IPS DF 6.9 (cell line): ENCODE results near the gene TNFRSF25.
"Not testable (repeated sequence)": the region's sequence is repeated elsewhere in the genome, so short reads cannot be mapped to it uniquely, and the experiment has no call there.

Source experiments
- DNase-seq: peaks from one replicate; pipeline ENCODE4 v3.0.0-alpha.2; 2013; ENCODE audit warnings: low read depth, low spot score
- H3K27ac ChIP-seq: one replicate; pipeline ENCODE4 v1.5.1; 2013; ENCODE audit warnings: low read length, control low read depth
- H3K27me3 ChIP-seq: 2 replicates; pipeline ENCODE4 v1.6.1; 2013; ENCODE audit warnings: mild to moderate bottlenecking, low read length; ENCODE audit not compliant: control insufficient read depth, insufficient read depth
- H3K36me3 ChIP-seq: 2 replicates; pipeline ENCODE4 v1.6.1; 2013; ENCODE audit warnings: low read length; ENCODE audit not compliant: control insufficient read depth, insufficient read depth
- H3K4me1 ChIP-seq: 2 replicates; pipeline ENCODE4 v1.6.1; 2013; ENCODE audit warnings: low read length; ENCODE audit not compliant: control insufficient read depth, insufficient read depth
- H3K4me3 ChIP-seq: 2 replicates; pipeline ENCODE4 v1.5.1; 2013; ENCODE audit warnings: mild to moderate bottlenecking, low read length
- H3K9me3 ChIP-seq: 2 replicates; pipeline ENCODE4 v1.6.1; 2013; ENCODE audit warnings: low read length, inconsistent platforms; ENCODE audit not compliant: control insufficient read depth, insufficient read depth
- WGBS: extraction: QIAGEN DNeasy Blood & Tissue Kit; methylation state at CpG from one replicate; pipeline ENCODE4 v1.1.7; 2013; ENCODE audit warnings: mixed read lengths, missing lambda C conversion rate; ENCODE audit not compliant: insufficient read length, insufficient coverage; 5-methylcytosine and 5-hydroxymethylcytosine counted together

TNFRSF25 gene

GRCh38 chr1:6441586-6441985 is 24.4 kb downstream of the TNFRSF25 start:
- Histone ChIP-seq H3K27ac (no peak overlapping the region), H3K27me3 (peaks cover 4% of the 10 kb centered on the region; the same call in 1 of the 2 replicates), H3K4me1 (peaks cover 9% of the 10 kb centered on the region), H3K4me3 (no peak overlapping the region), H3K36me3 (no peaks in the 10 kb centered on the region), H3K9me3 (no peaks in the 10 kb centered on the region)
- no peak for DNase-seq
- no CpG with 5 or more reads among the region's 7 CpGs for WGBS

DNA sequence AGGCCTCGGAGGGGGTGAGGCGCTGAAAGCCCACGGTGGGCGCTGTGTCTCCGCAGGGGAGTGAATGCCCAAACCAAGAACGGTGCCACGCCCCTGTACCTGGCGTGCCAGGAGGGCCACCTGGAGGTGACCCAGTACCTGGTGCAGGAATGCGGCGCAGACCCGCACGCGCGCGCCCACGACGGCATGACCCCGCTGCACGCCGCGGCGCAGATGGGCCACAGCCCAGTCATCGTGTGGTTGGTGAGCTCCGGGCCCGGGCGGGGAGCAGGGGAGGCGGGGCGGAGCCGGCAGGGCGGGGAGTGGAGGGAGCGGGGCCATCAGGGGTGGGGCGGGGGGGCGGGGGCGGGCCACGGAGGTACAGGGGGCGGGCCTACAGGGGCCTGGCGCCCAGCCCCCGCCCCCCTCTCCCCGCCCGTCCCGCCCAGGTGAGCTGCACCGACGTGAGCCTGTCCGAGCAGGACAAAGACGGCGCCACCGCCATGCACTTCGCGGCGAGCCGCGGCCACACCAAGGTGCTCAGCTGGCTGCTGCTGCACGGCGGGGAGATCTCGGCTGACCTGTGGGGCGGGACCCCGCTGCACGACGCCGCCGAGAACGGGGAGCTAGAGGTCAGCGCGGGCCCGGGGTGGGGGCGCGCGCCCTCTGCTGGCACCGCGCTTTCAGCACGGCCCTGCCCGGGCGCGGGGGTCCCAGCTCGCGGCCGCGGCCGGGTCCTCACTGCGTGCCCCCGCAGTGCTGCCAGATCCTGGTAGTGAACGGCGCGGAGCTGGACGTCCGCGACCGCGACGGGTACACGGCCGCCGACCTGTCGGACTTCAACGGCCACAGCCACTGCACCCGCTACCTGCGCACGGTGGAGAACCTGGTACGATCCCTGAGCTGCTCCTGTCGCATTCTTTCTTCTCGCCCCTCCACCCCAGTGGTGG is 25.5 kb downstream of the TNFRSF25 start:
- Histone ChIP-seq H3K36me3 (no peaks in the 10 kb centered on the region), H3K9me3 (no peaks in the 10 kb centered on the region), H3K27me3 (peaks cover 4% of the 10 kb centered on the region; the same call in 1 of the 2 replicates), H3K4me3 (peak overlapping the region; percentile 46; the same call in 1 of the 2 replicates), H3K27ac (no peak overlapping the region), H3K4me1 (peaks cover 8% of the 10 kb centered on the region)
- no peak for DNase-seq
- no CpG with 5 or more reads among the region's 101 CpGs for WGBS

DNA sequence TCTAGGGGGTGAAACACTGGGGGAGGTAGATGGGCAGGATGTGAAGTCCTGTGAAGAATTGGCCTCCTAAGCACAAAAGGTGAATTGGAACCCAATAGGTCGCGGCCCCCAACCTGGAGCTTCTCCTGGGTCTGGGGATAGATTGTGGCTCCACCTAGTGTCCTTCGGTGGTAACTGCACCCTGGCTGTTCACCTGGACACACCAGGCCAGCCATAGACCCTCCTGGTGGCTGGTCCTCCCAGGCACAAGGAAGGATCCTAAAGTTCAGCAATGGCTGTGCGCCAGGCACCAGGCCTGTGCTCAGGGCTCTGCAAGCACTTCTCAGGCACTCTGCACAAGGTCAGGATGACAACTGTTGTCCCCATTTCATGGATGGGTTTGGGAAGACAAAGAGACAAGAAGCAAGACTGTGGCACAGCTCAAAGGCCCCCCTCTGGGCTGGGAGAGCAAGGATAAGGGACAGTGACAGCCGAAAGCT is 27.9 kb downstream of the TNFRSF25 start:
- peaks cover 7% of the 10 kb centered on the region for H3K4me1 ChIP-seq
- H3K36me3 ChIP-seq: no peaks in the 10 kb centered on the region
- no peak for DNase-seq
- no CpG with 5 or more reads among the region's 5 CpGs for WGBS
- H3K9me3 ChIP-seq: no peaks in the 10 kb centered on the region
- no peak overlapping the region for H3K4me3 ChIP-seq
- H3K27ac ChIP-seq: no peak overlapping the region
- H3K27me3 ChIP-seq: peaks cover 4% of the 10 kb centered on the region; the same call in 1 of the 2 replicates

- not testable (repeated sequence) for H3K4me1 ChIP-seq, DNase-seq, H3K27me3 ChIP-seq, H3K9me3 ChIP-seq, H3K4me3 ChIP-seq, H3K36me3 ChIP-seq, H3K27ac ChIP-seq
- no CpG with 5 or more reads among the region's 22 CpGs for WGBS
These were observed 28.8 kb downstream of the TNFRSF25 start for GRCh38 chr1:6437012-6437700.

GRCh38 chr1:6436277-6436676 is 29.7 kb downstream of the TNFRSF25 start:
- WGBS: no CpG with 5 or more reads among the region's 3 CpGs
- not testable (repeated sequence) for H3K9me3 ChIP-seq, H3K27me3 ChIP-seq, H3K4me3 ChIP-seq, DNase-seq, H3K4me1 ChIP-seq, H3K27ac ChIP-seq, H3K36me3 ChIP-seq

- DNase-seq: no peak
- no peak overlapping the region for H3K27ac ChIP-seq
- no peaks in the 10 kb centered on the region for H3K9me3 ChIP-seq
- no peak overlapping the region for H3K4me3 ChIP-seq
- peaks cover 2% of the 10 kb centered on the region for H3K4me1 ChIP-seq
- H3K27me3 ChIP-seq: 0 out of 2 replicates have a peak, but pooled peaks cover 1% of the 10 kb centered on the region
- no peaks in the 10 kb centered on the region for H3K36me3 ChIP-seq
- WGBS: no CpG with 5 or more reads among the region's 3 CpGs
These were observed 30.4 kb downstream of the TNFRSF25 start for GRCh38 chr1:6435547-6435946.

DNA sequence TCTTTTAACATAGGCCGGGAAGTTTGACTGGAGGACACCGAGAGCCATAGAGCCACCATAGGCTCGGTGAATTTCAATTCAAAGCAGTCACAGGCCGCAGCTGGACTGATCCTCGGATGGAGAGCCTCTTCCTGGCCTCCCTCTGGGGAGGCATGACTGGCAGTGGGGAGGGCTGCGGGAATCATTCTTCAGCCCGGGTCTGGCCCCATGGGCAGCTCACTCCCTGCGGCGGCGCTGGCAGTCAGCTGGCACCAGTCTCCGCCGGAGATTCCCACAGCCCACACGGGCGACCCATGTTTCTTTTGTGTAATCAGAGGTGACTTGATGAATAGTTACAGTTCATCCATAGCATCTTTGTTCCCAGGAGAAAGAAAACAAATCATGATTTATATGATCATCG is 30.8 kb downstream of the TNFRSF25 start:
- H3K4me3 ChIP-seq: no peak overlapping the region
- H3K4me1 ChIP-seq: peaks cover 2% of the 10 kb centered on the region
- WGBS: no CpG with 5 or more reads among the region's 15 CpGs
- no peak overlapping the region for H3K27ac ChIP-seq
- H3K27me3 ChIP-seq: 0 out of 2 replicates have a peak, but pooled peaks cover 1% of the 10 kb centered on the region
- no peaks in the 10 kb centered on the region for H3K36me3 ChIP-seq
- H3K9me3 ChIP-seq: no peaks in the 10 kb centered on the region
- DNase-seq: no peak

DNA sequence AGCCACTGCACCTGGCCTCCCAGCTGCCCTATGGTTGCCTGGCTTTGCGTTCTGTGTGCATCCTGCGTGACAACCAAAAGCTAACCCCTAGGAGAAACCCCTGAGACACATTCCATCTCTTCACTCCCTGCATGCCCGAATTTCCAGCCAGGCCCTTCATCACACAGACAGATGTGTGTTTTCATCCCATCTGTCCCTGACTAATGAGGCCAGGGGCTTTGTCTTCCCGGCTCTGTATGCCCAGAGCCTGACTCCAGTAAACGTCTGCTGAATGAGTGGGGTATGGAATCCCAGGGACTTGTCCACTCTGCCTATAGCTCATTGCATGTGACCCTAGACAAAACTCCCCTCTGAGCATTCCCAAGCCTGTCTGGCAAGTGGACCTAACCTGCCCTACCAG is 31.8 kb downstream of the TNFRSF25 start:
- no CpG with 5 or more reads among the region's 5 CpGs for WGBS

GRCh38 chr1:6431645-6432579 is 34.1 kb downstream of the TNFRSF25 start:
- H3K4me1 ChIP-seq, H3K9me3 ChIP-seq, H3K36me3 ChIP-seq, H3K27ac ChIP-seq, H3K4me3 ChIP-seq, H3K27me3 ChIP-seq, DNase-seq: not testable (repeated sequence)
- WGBS: no CpG with 5 or more reads among the region's 13 CpGs

More for the DNA sequence above, 31.8 kb downstream of the TNFRSF25 start:
- DNase-seq: no peak
- no peak overlapping the region for H3K27ac ChIP-seq
- H3K36me3 ChIP-seq: no peaks in the 10 kb centered on the region
- no peaks in the 10 kb centered on the region for H3K9me3 ChIP-seq
- no peaks in the 10 kb centered on the region for H3K27me3 ChIP-seq
- no peak overlapping the region for H3K4me3 ChIP-seq
- H3K4me1 ChIP-seq: peaks cover 6% of the 10 kb centered on the region
